NK-92 (cell line): ENCODE data around the gene MAP2K3.
"Not testable (repeated sequence)": the region's sequence is repeated elsewhere in the genome, so short reads cannot be mapped to it uniquely, and the experiment has no call there.

Source experiments
- DNase-seq: peaks from one replicate; lab custom pipeline; 2025; ENCODE audit not compliant: unreplicated experiment; lab: John Stamatoyannopoulos, UW

MAP2K3 gene

GRCh38 chr17:21296097-21297025 lies 11.8 kb downstream of the MAP2K3 start:
- no peak for DNase-seq

GRCh38 chr17:21297026-21297520 lies 12.6 kb downstream of the MAP2K3 start:
- DNase-seq, result no peak

GRCh38 chr17:21297597-21297996 lies 13.1 kb downstream of the MAP2K3 start:
- no peak for DNase-seq

- DNase-seq, result no peak
Observed at GRCh38 chr17:21298056-21298982, 13.8 kb downstream of the MAP2K3 start.

GRCh38 chr17:21298983-21299519 lies 14.5 kb downstream of the MAP2K3 start:
- no peak for DNase-seq

GRCh38 chr17:21299981-21300600 lies 15.6 kb downstream of the MAP2K3 start:
- no peak for DNase-seq

GRCh38 chr17:21300601-21301571 lies 16.4 kb downstream of the MAP2K3 start:
- DNase-seq, result no peak

GRCh38 chr17:21301593-21302550 lies 17.4 kb downstream of the MAP2K3 start:
- DNase-seq, result no peak

- DNase-seq, result no peak
Observed at GRCh38 chr17:21302711-21303425, 18.4 kb downstream of the MAP2K3 start.

- no peak for DNase-seq
Observed at GRCh38 chr17:21303441-21304065, 19.0 kb downstream of the MAP2K3 start.

GRCh38 chr17:21304091-21304490 lies 19.6 kb downstream of the MAP2K3 start:
- no peak for DNase-seq

- DNase-seq, result not testable (repeated sequence)
Observed at GRCh38 chr17:21304551-21305151, 20.1 kb downstream of the MAP2K3 start.

- not testable (repeated sequence) for DNase-seq
Observed at GRCh38 chr17:21305431-21306180, 21.1 kb downstream of the MAP2K3 start.

- DNase-seq, result not testable (repeated sequence)
Observed at GRCh38 chr17:21306611-21307272, 22.2 kb downstream of the MAP2K3 start.

- DNase-seq, result not testable (repeated sequence)
Observed at GRCh38 chr17:21307273-21307625, 22.7 kb downstream of the MAP2K3 start.

- not testable (repeated sequence) for DNase-seq
Observed at GRCh38 chr17:21308931-21309381, 24.4 kb downstream of the MAP2K3 start.
